ENCODE measurements around the gene ASB17.
"Not testable (repeated sequence)": the region's sequence is repeated elsewhere in the genome, so short reads cannot be mapped to it uniquely, and the experiment has no call there.

- TF ChIP-seq CTCF (IDR thresholded peaks at IDR 0.05; ENCODE audit: poor library complexity); EZH2 (IDR thresholded peaks at IDR 0.05; ENCODE audit: borderline replicate concordance); EZH2phosphoT487 (IDR thresholded peaks at IDR 0.05; ENCODE audit: low read depth, severe bottlenecking, unreplicated experiment): not testable (repeated sequence)
Observed at GRCh38 chr1:75943037-75943436, 10.8 kb upstream of the ASB17 start.

All from hepatocyte (in vitro differentiated cells).